HG03103 (cell line): Measurements from ENCODE around the gene MYT1.

ENCODE experiments used
- ATAC-seq: cut with Tn5 transposase; IDR thresholded peaks from one replicate; pipeline ENCODE4 v1.9.1; 2021; ENCODE audit warnings: low read depth; ENCODE audit not compliant: unreplicated experiment

The MYT1 gene

GRCh38 chr20:64188682-64189529 lies 24.7 kb downstream of the MYT1 start:
- no peak for ATAC-seq

- no peak for ATAC-seq
Observed at GRCh38 chr20:64189530-64189966, 25.3 kb downstream of the MYT1 start.

GRCh38 chr20:64189986-64190385 lies 25.7 kb downstream of the MYT1 start:
- ATAC-seq: no peak

GRCh38 chr20:64191002-64191401 lies 26.8 kb downstream of the MYT1 start:
- no peak for ATAC-seq

GRCh38 chr20:64192406-64192805 lies 28.2 kb downstream of the MYT1 start:
- no peak for ATAC-seq

- ATAC-seq: no peak
Observed at GRCh38 chr20:64193058-64193457, 28.8 kb downstream of the MYT1 start.

- no peak for ATAC-seq
Observed at GRCh38 chr20:64194269-64194668, 30.0 kb downstream of the MYT1 start.

GRCh38 chr20:64196309-64196708 lies 32.1 kb downstream of the MYT1 start:
- ATAC-seq: no peak

- ATAC-seq: no peak
Observed at GRCh38 chr20:64196847-64197306, 32.6 kb downstream of the MYT1 start.

- no peak for ATAC-seq
Observed at GRCh38 chr20:64198347-64198746, 34.1 kb downstream of the MYT1 start.

GRCh38 chr20:64199395-64199794 lies 35.1 kb downstream of the MYT1 start:
- ATAC-seq: no peak

GRCh38 chr20:64200740-64201139 lies 36.5 kb downstream of the MYT1 start:
- no peak for ATAC-seq

- ATAC-seq: no peak
Observed at GRCh38 chr20:64201653-64202052, 37.4 kb downstream of the MYT1 start.

- ATAC-seq: no peak
Observed at GRCh38 chr20:64203037-64203777, 39.0 kb downstream of the MYT1 start.

GRCh38 chr20:64205611-64206026 lies 41.4 kb downstream of the MYT1 start:
- ATAC-seq: no peak

- ATAC-seq: no peak
Observed at GRCh38 chr20:64206614-64207013, 42.4 kb downstream of the MYT1 start.

GRCh38 chr20:64207641-64208590 lies 43.7 kb downstream of the MYT1 start:
- no peak for ATAC-seq

- ATAC-seq: no peak
Observed at GRCh38 chr20:64209148-64209547, 44.9 kb downstream of the MYT1 start.

- no peak for ATAC-seq
Observed at GRCh38 chr20:64210656-64211369, 46.6 kb downstream of the MYT1 start.
